Mononuclear cell (primary cell): ENCODE measurements around the gene ISCA2. TPM values are rescaled to one million over a fixed set of nuclear protein-coding genes. Genes with fewer than 3 reads are reported as not detected.
"Not testable (repeated sequence)": the region's sequence is repeated elsewhere in the genome, so short reads cannot be mapped to it uniquely, and the experiment has no call there.

Source experiments
- H3K27me3 ChIP-seq: 2 replicates; pipeline ENCODE4 v1.6.0; 2011; ENCODE audit warnings: low read length, control low read depth; ENCODE audit not compliant: insufficient read depth
- H3K4me1 ChIP-seq: 2 replicates; pipeline ENCODE4 v1.5.1; 2011; ENCODE audit warnings: mild to moderate bottlenecking, low read length, control low read depth; ENCODE audit not compliant: insufficient read depth
- H3K4me3 ChIP-seq: 2 replicates; pipeline ENCODE4 v1.5.1; 2011; ENCODE audit warnings: mild to moderate bottlenecking, low read length, moderate library complexity
- H3K9me3 ChIP-seq: 2 replicates; pipeline ENCODE4 v1.5.1; 2011; ENCODE audit warnings: low read depth, mild to moderate bottlenecking, control low read depth, low read length
- total RNA-seq: library from RNA; depleted of rRNA; stranded (reverse); fragments of >200 nt; gene quantifications from one replicate; pipeline ENCODE4 v1.2.3, GENCODE V29; 2012

The ISCA2 gene, protein sequence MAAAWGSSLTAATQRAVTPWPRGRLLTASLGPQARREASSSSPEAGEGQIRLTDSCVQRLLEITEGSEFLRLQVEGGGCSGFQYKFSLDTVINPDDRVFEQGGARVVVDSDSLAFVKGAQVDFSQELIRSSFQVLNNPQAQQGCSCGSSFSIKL
- total RNA-seq = 17.1 TPM

DNA sequence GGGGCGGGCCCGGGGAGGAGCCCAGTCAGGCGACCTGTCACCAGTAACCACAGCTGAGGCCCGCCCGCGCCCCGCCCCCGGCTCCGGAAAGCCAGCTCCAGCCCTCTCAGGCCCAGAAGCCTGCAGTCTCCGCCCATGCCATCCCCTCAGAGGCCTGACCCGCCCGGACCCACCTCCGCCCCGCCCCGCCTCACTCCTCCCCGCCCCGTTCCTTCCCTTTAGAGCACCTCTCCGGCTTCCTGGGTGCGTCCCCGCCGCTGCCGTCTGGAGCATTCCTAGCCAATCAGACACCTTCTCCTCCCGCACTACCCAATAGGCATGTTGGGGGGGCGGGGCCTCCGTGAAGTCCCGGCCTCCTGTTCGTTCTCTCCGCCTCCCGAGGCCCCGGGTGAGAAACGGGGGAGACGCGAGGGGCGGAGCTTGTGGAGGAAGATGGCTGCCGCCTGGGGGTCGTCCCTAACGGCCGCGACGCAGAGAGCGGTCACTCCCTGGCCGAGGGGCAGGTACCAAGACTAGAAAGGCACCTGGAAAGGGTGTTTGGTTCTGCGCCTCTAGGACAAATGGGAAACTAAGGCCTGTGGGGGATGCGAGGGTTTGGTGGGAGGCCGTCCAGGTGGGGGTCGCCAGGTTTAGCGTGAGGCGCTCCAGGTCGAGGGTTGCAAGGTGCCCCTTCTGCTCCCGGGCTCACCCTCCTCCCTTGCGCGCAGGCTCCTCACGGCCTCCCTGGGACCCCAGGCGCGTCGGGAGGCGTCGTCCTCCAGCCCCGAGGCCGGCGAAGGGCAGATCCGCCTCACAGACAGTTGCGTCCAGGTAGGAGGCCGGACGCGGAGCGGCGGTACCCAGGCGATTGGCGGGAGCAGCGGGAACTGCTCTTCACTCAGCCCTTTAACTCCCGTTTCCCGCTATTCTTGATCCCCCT is at the start of gene ISCA2:
Gene ISCA2, plus strand, starts transcription at position 423 of the 919 bp plus-strand sequence. Its CDS starts 10 bp downstream, at position 433.
- Histone ChIP-seq H3K4me1 (peaks cover 53% of the 10 kb centered on the region), H3K9me3 (no peaks in the 10 kb centered on the region), H3K4me3 (peak within 1 kb of the TSS; percentile 95), H3K27me3 (no peaks in the 10 kb centered on the region)

DNA sequence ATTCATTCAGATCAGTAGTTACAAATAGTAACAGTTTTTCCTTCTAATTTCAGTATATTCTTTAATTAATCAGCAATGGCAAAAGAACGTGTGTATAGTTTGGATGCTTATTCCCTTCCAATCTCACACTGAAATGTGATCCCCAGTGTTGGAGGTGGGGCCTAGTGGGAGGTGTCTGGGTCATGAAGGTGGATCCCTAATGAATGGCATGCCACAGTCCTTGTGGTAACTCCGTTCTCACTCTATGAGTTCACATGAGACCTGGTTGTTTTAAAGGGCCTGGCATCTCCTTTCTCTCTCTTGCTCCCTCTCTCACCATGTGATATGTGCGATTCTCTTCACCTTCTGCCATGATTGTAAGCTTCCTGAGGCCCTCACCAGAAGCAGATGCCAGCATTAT is 48.7 kb upstream of the ISCA2 start:
- H3K27me3 ChIP-seq = peaks cover 13% of the 10 kb centered on the region
- H3K4me1 ChIP-seq = no peaks in the 10 kb centered on the region
- H3K9me3 ChIP-seq = no peaks in the 10 kb centered on the region
- H3K4me3 ChIP-seq = no peak overlapping the region

DNA sequence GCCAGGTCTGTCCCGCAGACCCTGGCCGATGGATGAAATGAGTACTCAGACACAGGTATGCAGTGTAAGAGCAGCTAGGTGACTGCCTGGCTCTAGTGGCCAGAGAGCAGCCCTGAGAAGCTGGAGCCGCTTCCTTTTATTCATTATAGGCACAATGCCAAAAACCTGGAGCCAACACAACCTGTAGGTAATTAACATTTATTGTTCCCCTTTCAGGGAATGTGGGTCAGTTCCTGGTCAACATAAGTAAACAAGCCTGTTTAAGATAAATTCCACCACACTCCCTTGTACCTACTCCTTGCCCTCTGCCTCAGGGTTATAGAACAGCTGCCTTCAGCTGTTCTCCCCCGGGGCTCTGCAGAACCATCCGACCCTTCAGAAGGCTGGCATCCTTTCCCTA is 39.2 kb upstream of the ISCA2 start:
- H3K4me3 ChIP-seq, H3K9me3 ChIP-seq, H3K4me1 ChIP-seq, H3K27me3 ChIP-seq: not testable (repeated sequence)

DNA sequence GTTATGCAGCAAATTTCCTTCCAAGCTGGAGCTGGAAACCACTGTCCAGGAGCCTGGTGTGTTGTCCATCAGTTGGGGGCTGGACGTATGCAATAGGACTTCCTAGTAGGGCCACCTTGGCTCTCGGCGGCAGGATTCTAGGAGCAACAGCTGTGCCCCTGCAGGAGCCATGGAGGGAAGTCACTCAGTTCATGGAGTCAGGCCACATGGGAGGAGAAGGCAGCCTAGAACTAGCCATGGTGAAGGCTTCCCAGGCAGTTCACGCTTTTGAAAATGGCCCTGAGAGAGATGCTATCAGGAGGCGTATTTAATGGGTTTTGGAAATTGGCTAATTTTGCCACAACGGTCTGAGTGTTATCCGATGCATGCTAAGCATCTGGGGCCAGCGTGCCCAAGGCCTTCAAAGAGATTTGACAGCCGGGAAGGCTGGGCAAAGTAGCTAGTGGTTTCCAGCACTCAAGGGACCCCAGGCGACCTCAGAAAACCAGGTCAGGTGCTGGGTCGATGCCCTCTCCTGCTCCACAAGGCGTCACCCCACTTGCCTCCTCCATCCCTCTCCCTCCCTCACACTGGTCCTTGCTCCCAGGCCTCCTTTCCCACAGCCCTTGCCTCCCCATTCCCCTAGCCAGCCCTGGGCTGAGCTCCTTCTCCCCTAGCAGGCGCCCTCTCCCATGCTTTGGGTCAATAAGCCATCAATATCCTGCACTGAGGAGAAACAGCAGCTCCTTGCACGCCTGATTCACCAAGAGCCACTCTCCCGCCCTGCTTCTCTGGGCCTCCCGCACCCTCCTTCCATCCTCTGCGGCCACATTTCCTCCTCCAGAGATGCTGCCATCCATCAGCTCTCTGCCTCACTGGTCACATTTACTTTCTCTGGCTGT is 36.6 kb upstream of the ISCA2 start:
- no peak overlapping the region for H3K4me3 ChIP-seq
- H3K27me3 ChIP-seq = no peaks in the 10 kb centered on the region
- no peaks in the 10 kb centered on the region for H3K4me1 ChIP-seq
- H3K9me3 ChIP-seq = no peaks in the 10 kb centered on the region

DNA sequence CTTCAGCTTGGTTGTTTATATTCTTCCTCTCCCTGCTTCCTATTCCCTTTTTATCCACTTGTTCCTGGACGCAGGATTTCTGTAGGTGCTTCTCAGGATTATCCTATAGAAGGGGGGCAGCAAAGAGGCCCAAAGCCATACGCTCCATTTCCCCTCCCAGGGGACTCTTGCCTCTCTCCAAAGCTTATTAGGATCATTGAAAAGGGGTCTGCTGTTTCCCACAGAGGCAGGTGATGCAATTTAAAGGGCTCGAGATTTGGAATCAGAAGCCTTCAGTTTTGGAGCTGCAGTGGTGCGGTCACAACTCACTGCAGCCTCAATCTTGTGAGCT is 36.0 kb upstream of the ISCA2 start:
- Histone ChIP-seq H3K4me3 (no peak overlapping the region), H3K4me1 (no peaks in the 10 kb centered on the region), H3K27me3 (no peaks in the 10 kb centered on the region), H3K9me3 (no peaks in the 10 kb centered on the region)

DNA sequence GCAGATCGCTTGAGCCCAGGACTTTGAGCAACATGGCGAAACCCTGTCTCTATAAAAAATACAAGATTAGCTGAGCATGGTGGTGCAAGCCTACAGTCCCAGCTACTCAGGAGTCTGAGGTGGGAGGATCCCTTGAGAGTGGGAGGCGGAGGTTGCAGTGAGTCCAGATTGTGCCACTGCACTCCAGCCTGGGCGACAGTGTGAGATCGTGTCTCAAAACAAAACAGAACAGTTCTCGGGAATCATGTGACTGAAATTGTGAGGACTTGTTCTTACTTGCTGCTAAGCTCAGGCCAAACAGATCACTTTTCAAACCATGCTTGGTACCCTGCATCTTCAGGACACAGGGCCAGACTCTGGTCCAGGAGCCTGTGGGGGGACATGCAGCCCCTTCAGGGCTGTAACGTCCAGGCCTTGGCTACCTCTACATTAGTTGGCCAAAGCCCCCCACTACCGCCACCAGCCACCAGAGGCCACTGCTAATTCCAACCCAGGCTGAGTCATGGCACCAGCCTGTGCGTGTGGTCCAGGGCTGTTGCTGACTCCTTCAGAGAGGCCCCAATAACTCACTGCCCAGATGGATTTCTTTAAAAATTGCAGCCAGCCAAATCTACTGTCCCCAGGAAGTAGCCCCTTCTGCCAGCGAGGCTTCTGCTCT is 34.1 kb upstream of the ISCA2 start:
- H3K9me3 ChIP-seq = no peaks in the 10 kb centered on the region
- no peaks in the 10 kb centered on the region for H3K27me3 ChIP-seq
- no peaks in the 10 kb centered on the region for H3K4me1 ChIP-seq
- no peak overlapping the region for H3K4me3 ChIP-seq

DNA sequence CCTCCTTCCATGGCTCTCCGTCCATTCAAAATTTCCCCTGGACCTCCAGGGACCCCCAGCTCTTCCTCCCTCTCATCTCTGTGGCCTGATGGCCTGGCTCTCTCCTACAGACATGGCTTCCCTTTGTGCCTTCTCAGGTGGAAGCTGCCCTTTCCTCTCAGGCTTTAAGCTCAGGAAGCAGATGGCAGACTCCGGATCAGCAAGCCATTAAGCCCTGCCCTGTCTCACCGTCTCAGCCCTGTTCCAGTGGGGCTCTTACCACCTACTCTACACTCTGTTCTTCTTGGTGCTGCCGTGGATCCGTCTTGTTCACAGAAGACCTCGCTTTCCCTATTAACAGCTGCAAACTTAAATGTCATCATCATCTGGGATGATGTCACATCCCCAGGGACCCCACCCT is 33.6 kb upstream of the ISCA2 start:
- H3K4me1 ChIP-seq = no peaks in the 10 kb centered on the region
- H3K9me3 ChIP-seq = no peaks in the 10 kb centered on the region
- H3K27me3 ChIP-seq = no peaks in the 10 kb centered on the region
- no peak overlapping the region for H3K4me3 ChIP-seq

DNA sequence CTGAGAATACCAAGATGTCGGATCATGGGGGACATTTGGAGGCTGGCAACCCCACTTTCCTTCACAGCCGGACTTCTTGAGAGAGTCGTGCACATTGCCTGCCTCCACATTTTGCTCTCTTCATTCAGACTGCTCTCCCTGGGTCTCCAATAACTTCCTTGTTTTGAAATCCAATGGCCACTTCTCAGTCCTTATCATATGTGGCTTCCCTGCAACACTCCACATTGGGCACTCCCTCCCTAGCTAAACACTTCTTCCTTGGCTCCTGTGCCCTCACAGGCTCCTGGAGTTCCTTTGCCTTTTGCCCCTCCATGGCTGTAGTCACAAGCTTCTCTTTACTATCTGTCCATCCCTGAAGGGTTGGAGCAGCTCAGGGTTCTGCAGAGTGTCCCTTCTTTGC is 30.6 kb upstream of the ISCA2 start:
- H3K4me3 ChIP-seq = no peak overlapping the region
- H3K4me1 ChIP-seq = no peaks in the 10 kb centered on the region
- H3K27me3 ChIP-seq = no peaks in the 10 kb centered on the region
- no peaks in the 10 kb centered on the region for H3K9me3 ChIP-seq

DNA sequence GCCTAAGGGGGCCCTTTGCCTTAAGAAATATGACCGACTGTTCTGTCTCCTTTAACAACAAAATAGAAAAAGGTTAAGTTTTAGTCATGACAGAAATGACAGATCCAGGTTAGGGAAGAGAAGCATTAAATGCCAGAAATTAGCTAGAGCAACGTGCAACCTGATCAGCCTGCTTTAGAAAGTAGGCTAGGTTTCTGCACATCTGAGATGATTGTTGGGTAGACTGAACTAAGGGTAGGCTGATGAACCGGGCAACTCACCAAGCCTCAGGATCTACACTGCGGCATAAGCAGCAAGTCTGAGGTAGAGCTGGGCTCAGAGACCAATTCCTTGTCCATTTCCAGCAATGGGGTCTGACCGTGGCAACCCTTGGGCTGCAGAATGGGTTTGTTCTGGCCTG is 29.9 kb upstream of the ISCA2 start:
- Histone ChIP-seq H3K4me3 (no peak overlapping the region), H3K27me3 (no peaks in the 10 kb centered on the region), H3K4me1 (no peaks in the 10 kb centered on the region), H3K9me3 (no peaks in the 10 kb centered on the region)

DNA sequence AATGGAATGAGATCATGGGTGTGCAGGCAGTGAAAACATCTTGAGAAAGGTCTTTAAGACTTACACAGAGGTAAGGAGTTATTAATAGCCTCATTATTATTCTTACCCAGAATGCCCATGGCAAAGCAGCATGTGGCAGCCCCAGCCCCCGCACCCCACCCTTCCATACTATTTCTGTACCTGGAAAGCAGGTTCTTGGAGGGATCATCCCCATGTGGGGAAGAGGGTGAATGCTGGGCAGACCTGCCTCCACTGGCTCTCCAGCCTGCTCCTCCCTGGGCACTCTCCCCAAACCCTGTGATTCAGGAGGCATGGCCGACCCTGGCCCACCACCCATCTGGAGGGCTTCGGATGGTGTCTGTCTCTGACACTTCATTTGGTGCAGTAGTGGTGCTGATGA is 28.8 kb upstream of the ISCA2 start:
- H3K4me3 ChIP-seq = no peak overlapping the region
- no peaks in the 10 kb centered on the region for H3K4me1 ChIP-seq
- no peaks in the 10 kb centered on the region for H3K9me3 ChIP-seq
- no peaks in the 10 kb centered on the region for H3K27me3 ChIP-seq

DNA sequence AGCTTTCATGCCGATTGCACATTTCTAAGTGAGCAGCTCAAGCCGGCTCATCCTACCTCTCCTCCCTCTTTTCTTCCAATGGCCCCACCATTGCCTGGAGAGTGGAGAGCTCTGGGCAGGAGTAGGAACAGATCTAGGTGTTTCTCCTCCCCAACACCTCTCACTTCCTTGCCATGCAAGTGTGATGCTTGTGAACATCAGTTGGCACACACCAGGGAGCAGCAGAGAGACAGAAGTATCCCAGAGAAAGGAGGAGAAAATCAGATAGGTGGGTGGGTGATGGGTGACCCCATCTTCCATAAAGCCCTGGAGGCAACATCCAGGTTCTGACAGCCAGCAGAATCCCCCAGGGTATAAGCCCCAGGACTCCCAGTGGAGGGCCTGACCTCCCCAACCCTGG is 28.2 kb upstream of the ISCA2 start:
- Histone ChIP-seq H3K27me3 (no peaks in the 10 kb centered on the region), H3K4me3 (no peak overlapping the region), H3K9me3 (no peaks in the 10 kb centered on the region), H3K4me1 (no peaks in the 10 kb centered on the region)

DNA sequence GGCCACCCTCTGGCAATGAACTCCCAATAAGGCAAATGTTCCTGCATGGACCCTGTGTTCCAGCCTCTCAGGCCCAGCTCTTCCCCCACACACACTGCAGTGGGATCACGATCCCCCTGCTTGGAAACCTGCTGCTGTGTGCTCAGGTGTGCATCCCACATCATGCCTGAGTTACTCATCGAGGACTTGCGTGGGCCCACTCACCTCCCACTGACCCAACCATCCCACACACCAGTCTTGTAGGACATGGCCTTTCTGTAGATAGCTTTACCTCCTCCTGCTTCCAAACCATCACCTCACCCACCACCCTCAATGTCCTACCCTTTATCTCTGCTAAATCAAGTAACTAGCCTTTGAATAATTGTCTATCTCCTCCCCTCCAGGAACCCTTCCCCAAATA is 25.1 kb upstream of the ISCA2 start:
- Histone ChIP-seq H3K9me3 (no peaks in the 10 kb centered on the region), H3K4me3 (no peak overlapping the region), H3K4me1 (no peaks in the 10 kb centered on the region), H3K27me3 (no peaks in the 10 kb centered on the region)

DNA sequence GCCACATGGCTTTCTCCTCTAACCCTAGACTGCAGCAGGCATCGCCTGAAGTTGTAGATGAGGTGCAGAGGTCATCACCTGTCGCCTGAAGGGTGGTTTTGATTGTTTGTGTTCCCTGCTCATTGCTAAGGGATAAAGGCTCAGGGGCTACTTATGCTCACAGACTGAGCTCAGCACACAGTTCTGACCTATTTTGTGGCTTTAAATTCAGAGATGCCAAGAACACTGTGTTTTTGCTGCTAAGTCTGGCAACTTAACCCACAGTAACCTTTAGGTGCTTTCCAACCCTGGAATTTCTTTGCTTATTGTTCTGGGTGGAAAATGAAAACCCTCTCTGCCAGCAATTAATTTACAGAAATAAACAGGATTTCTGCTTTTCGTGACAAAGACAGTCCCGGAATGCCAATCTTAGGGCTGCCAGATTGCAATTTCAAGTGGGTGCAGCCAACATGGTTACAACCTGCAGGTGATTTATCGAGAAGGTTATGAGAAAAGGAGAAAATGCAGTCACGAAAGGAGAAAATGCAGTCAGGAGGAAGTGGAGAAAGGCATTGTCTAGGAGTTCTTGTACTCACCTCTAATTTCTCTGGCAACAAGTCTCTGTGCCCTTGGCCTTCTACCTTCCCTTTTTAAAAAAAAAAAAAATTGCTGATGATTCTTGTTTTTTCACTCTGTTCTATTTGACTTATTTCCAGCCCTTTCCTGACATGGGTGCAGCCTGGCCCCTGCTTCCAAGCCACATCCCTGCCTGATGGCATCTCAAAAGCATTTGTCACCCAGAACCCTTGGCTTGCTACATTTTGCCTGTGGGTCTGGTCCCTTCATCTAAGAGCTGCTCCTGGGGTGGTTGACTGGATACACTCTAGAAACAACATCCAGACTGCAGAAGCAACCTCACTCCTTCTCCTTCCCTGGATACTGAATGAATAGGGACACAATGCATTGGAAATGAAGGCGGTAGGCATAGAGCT is 23.7 kb upstream of the ISCA2 start:
- Histone ChIP-seq H3K4me1 (no peaks in the 10 kb centered on the region), H3K9me3 (no peaks in the 10 kb centered on the region), H3K4me3 (no peak overlapping the region), H3K27me3 (no peaks in the 10 kb centered on the region)

DNA sequence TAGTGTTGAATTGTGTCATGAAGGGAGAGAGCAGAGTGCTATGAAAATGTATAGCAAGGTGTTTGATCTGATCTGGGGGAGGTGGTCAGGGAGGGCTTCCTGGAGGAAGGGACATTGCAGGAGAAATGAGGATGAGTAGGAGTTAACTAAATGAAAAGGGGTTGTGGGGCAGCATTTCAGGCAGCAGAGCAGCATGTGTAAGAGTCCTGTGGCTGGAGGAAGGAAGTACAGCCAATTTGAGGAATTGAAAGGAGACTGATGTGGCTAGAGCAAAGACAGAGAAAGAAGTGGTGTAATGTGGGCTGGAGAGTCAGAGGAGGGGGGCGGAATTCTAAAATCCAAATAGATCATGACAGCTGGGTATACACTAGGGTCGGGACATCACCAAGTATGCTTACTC is 21.0 kb upstream of the ISCA2 start:
- no peak overlapping the region for H3K4me3 ChIP-seq
- H3K27me3 ChIP-seq = no peaks in the 10 kb centered on the region
- no peaks in the 10 kb centered on the region for H3K4me1 ChIP-seq
- no peaks in the 10 kb centered on the region for H3K9me3 ChIP-seq
